ENCODE data around the gene HSPA14.
"Not testable (repeated sequence)": the region's sequence is repeated elsewhere in the genome, so short reads cannot be mapped to it uniquely, and the experiment has no call there.

HSPA14 gene

GRCh38 chr10:14837003-14837756 lies 926 bp upstream of the HSPA14 start:
- ATAC-seq, result no peak

GRCh38 chr10:14838582-14839304 lies 637 bp downstream of the HSPA14 start:
- no peak for ATAC-seq

GRCh38 chr10:14839305-14839695 lies 1.2 kb downstream of the HSPA14 start:
- no peak for ATAC-seq

- ATAC-seq, result no peak
Measured at GRCh38 chr10:14840178-14840577, 2.1 kb downstream of the HSPA14 start.

GRCh38 chr10:14843327-14843988 lies 5.4 kb downstream of the HSPA14 start:
- no peak for ATAC-seq

GRCh38 chr10:14844948-14845347 lies 6.8 kb downstream of the HSPA14 start:
- ATAC-seq, result no peak

- ATAC-seq, result no peak
Measured at GRCh38 chr10:14852236-14852635, 14.1 kb downstream of the HSPA14 start.

GRCh38 chr10:14855453-14855852 lies 17.3 kb downstream of the HSPA14 start:
- ATAC-seq, result no peak

GRCh38 chr10:14858338-14858960 lies 20.3 kb downstream of the HSPA14 start:
- ATAC-seq, result no peak

GRCh38 chr10:14859043-14859442 lies 20.9 kb downstream of the HSPA14 start:
- no peak for ATAC-seq

- ATAC-seq, result no peak
Measured at GRCh38 chr10:14859775-14860174, 21.7 kb downstream of the HSPA14 start.

- no peak for ATAC-seq
Measured at GRCh38 chr10:14860791-14861190, 22.7 kb downstream of the HSPA14 start.

- ATAC-seq, result not testable (repeated sequence)
Measured at GRCh38 chr10:14864466-14864865, 26.4 kb downstream of the HSPA14 start.

GRCh38 chr10:14864871-14865270 lies 26.8 kb downstream of the HSPA14 start:
- ATAC-seq, result not testable (repeated sequence)

GRCh38 chr10:14873090-14873760 lies 35.1 kb downstream of the HSPA14 start:
- ATAC-seq, result peak; percentile 34 to 36

- no peak for ATAC-seq
Measured at GRCh38 chr10:14875941-14876340, 37.8 kb downstream of the HSPA14 start.

GRCh38 chr10:14876764-14877163 lies 38.7 kb downstream of the HSPA14 start:
- ATAC-seq, result no peak

- ATAC-seq, result peak; percentile 95
Measured at GRCh38 chr10:14878266-14879123, 40.4 kb downstream of the HSPA14 start, which contains the start of gene SUV39H2. TSS of gene SUV39H2 (plus strand) at chr10:14878866. CDS start at chr10:14878889, 23 bp downstream.

- peak in 1 of 2 donors; percentile 4 for ATAC-seq
Measured at GRCh38 chr10:14879124-14879927, 41.2 kb downstream of the HSPA14 start.

- ATAC-seq, result no peak
Measured at GRCh38 chr10:14879928-14880193, 41.8 kb downstream of the HSPA14 start.

GRCh38 chr10:14880229-14880628 lies 42.1 kb downstream of the HSPA14 start:
- ATAC-seq, result no peak
